Thoracic aorta (tissue), 2 donors: Measurements from ENCODE around the gene ARHGAP10. TPM values are rescaled to one million over a fixed set of nuclear protein-coding genes. Genes with fewer than 3 reads are reported as not detected.

Source experiments
- ATAC-seq: fragments of 150-250 bp; one replicate; pipeline ENCODE4 v1.8.0; 2017; ENCODE audit warnings: low read depth; ENCODE audit not compliant: insufficient number of reproducible peaks, low FRiP score
- DNase-seq: peaks from one replicate; pipeline ENCODE4 v3.0.0-alpha.2; 2020; ENCODE audit warnings: low spot score
- H3K27ac ChIP-seq, 2 donors: fragments of 200-600 bp; sonication (generic); 1 replicate in 1 of 2; 2 replicates in 1 of 2; pipeline ENCODE4 v1.5.1; 2016; ENCODE audit warnings: mild to moderate bottlenecking in 2 of 2, moderate library complexity in 2 of 2
- H3K27me3 ChIP-seq: fragments of 200-600 bp; sonication (generic); replicated peaks from 2 replicates; pipeline ENCODE4 v1.6.0; 2016; ENCODE audit warnings: mild to moderate bottlenecking; ENCODE audit not compliant: insufficient read depth
- H3K36me3 ChIP-seq: fragments of 200-600 bp; sonication (generic); one replicate; pipeline ENCODE4 v1.5.1; 2016
- H3K4me1 ChIP-seq, 2 donors: fragments of 200-600 bp; sonication (generic); 1 replicate in 1 of 2; 2 replicates in 1 of 2; pipeline versions ENCODE4 v1.5.1 to v1.6.0; 2016; ENCODE audit warnings: low read depth in 2 of 2, mild to moderate bottlenecking in 1 of 2; ENCODE audit not compliant: control insufficient read depth in 1 of 2
- H3K4me3 ChIP-seq: fragments of 200-600 bp; sonication (generic); 2 replicates; pipeline ENCODE4 v1.5.1; 2016; ENCODE audit warnings: mild to moderate bottlenecking
- H3K9me3 ChIP-seq: fragments of 200-600 bp; sonication (generic); 2 replicates; pipeline ENCODE4 v1.5.1; 2016
- CTCF ChIP-seq: fragments of 200-600 bp; sonication (generic); IDR thresholded peaks from one replicate; pipeline ENCODE4 v1.5.1; 2019; ENCODE audit warnings: antibody characterized with exemption
- total RNA-seq, 2 donors: library from RNA; depleted of rRNA; stranded (reverse); fragments of >200 nt; gene quantifications; one replicate each; pipeline versions ENCODE4 v1.1.0 to v1.2.3, GENCODE V29; 2016

Gene ARHGAP10
- total RNA-seq, 2 donors from 2014 or later, result 195 to 211 TPM

- DNase-seq, result no peak
- no peak for ATAC-seq
- Histone ChIP-seq H3K9me3 (no peaks in the 10 kb centered on the region), H3K4me3 (no peak overlapping the region), H3K27me3 (no peaks in the 10 kb centered on the region), H3K36me3 (peaks cover 25% of the 10 kb centered on the region), H3K4me1 (peaks cover under 1 to 7% of the 10 kb centered on the region in 2 donors), H3K27ac (no peak overlapping the region)
- TF ChIP-seq CTCF, result no peak
Observed at GRCh38 chr4:147950841-147951240, 219.0 kb downstream of the ARHGAP10 start.

- TF ChIP-seq CTCF, result no peak
- no peak for ATAC-seq
- Histone ChIP-seq H3K9me3 (no peaks in the 10 kb centered on the region), H3K27me3 (no peaks in the 10 kb centered on the region), H3K4me3 (no peak overlapping the region), H3K27ac (no peak overlapping the region), H3K36me3 (peaks cover 7% of the 10 kb centered on the region), H3K4me1 (peaks cover 11 to 39% of the 10 kb centered on the region in 2 donors)
- DNase-seq, result no peak
Observed at GRCh38 chr4:147954850-147955249, 223.0 kb downstream of the ARHGAP10 start.

GRCh38 chr4:147955827-147956558 is 224.1 kb downstream of the ARHGAP10 start:
- Histone ChIP-seq H3K9me3 (no peaks in the 10 kb centered on the region), H3K27ac (no peak overlapping the region), H3K36me3 (peaks cover 7% of the 10 kb centered on the region), H3K4me1 (peaks cover 11 to 39% of the 10 kb centered on the region in 2 donors), H3K4me3 (no peak overlapping the region), H3K27me3 (no peaks in the 10 kb centered on the region)
- no peak for TF ChIP-seq CTCF
- ATAC-seq (no peak), DNase-seq (no peak)

GRCh38 chr4:147957446-147957845 is 225.6 kb downstream of the ARHGAP10 start:
- Histone ChIP-seq H3K27ac (no peak overlapping the region), H3K9me3 (no peaks in the 10 kb centered on the region), H3K4me3 (no peak overlapping the region), H3K27me3 (no peaks in the 10 kb centered on the region), H3K36me3 (no peaks in the 10 kb centered on the region), H3K4me1 (peaks cover 11 to 39% of the 10 kb centered on the region in 2 donors)
- no peak for ATAC-seq
- no peak for TF ChIP-seq CTCF
- no peak for DNase-seq

GRCh38 chr4:147958057-147958456 is 226.2 kb downstream of the ARHGAP10 start:
- ATAC-seq, result no peak
- TF ChIP-seq CTCF, result no peak
- H3K9me3 ChIP-seq, result no peaks in the 10 kb centered on the region
- H3K27ac ChIP-seq, result no peak overlapping the region
- no peak for DNase-seq
- H3K27me3 ChIP-seq, result no peaks in the 10 kb centered on the region
- peaks cover 11 to 39% of the 10 kb centered on the region in 2 donors for H3K4me1 ChIP-seq
- H3K36me3 ChIP-seq, result no peaks in the 10 kb centered on the region
- no peak overlapping the region for H3K4me3 ChIP-seq
